DOHH2 (cell line): Measurements from ENCODE around the gene CDK17.

Experiments used
- EZH2phosphoT487 ChIP-seq: fragments of 200-600 bp; sonication (generic); IDR thresholded peaks from 2 replicates; pipeline ENCODE4 v1.6.1; 2017; ENCODE audit warnings: borderline replicate concordance, mild to moderate bottlenecking, antibody characterized with exemption, low read length, moderate library complexity, mixed read lengths
- TF ChIP-seq, protein P1 (sequence below): fragments of 200-600 bp; sonication (generic); IDR thresholded peaks from one replicate; pipeline ENCODE4 v1.5.1; 2014; ENCODE audit warnings: antibody characterized with exemption, mild to moderate bottlenecking, low read depth, low read length; ENCODE audit not compliant: poor library complexity, severe bottlenecking

DNA sequence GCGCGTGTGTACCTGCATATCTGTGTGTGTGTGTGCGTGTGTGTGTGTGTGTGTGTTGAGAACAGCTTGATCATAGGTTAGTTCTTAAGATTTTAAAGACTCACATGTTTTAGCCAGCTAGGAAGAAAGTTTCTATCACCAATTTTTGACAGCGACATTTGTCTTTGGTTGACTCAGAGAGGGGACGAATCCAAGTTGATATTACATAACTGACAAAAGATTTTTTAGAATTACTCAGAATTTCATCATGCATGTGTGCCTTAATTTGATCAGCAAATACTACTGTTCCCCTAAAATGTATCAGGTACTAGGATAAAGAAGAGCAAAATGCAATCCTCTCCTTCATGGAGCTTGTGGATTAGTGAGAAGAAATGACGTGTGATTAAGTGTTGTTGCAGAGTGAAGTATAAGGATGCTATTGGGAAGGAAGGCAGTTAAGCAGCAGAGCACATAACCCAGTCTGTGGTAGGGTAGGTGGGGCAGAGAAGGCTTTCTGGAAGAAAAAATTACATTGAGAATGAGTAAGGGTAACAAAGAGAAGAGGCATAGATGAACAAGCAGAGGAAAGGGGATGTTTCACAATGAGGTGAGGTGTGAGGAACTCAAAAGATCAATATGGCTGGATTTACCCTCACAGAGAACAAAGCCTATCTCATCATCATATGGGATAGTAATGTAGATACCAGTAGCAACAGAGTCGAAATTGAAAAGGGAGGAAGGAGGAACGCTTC lies 128.6 kb downstream of the CDK17 start:
- TF ChIP-seq, protein P1, sequence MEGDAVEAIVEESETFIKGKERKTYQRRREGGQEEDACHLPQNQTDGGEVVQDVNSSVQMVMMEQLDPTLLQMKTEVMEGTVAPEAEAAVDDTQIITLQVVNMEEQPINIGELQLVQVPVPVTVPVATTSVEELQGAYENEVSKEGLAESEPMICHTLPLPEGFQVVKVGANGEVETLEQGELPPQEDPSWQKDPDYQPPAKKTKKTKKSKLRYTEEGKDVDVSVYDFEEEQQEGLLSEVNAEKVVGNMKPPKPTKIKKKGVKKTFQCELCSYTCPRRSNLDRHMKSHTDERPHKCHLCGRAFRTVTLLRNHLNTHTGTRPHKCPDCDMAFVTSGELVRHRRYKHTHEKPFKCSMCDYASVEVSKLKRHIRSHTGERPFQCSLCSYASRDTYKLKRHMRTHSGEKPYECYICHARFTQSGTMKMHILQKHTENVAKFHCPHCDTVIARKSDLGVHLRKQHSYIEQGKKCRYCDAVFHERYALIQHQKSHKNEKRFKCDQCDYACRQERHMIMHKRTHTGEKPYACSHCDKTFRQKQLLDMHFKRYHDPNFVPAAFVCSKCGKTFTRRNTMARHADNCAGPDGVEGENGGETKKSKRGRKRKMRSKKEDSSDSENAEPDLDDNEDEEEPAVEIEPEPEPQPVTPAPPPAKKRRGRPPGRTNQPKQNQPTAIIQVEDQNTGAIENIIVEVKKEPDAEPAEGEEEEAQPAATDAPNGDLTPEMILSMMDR: no peak
- TF ChIP-seq EZH2phosphoT487: no peak
